NCI-H1417 treated with DMSO at 0.1 percent for 48 hours (cell line): Measurements from ENCODE around the gene SACM1L.
"Not testable (repeated sequence)": the region's sequence is repeated elsewhere in the genome, so short reads cannot be mapped to it uniquely, and the experiment has no call there.

Experiments
- DNase-seq: peaks from one replicate; lab custom pipeline; 2025; lab: John Stamatoyannopoulos, UW

SACM1L gene

GRCh38 chr3:45667569-45667934, 21.6 kb upstream of the SACM1L start:
- DNase-seq: no peak

- DNase-seq: no peak
These were observed 18.8 kb upstream of the SACM1L start for GRCh38 chr3:45670436-45670835.

GRCh38 chr3:45670991-45671390, 18.2 kb upstream of the SACM1L start:
- DNase-seq: no peak

GRCh38 chr3:45673273-45673672, 15.9 kb upstream of the SACM1L start:
- DNase-seq: no peak

- DNase-seq: no peak
These were observed 12.7 kb upstream of the SACM1L start for GRCh38 chr3:45676325-45677032.

- DNase-seq: no peak
These were observed 12.2 kb upstream of the SACM1L start for GRCh38 chr3:45677033-45677446.

- DNase-seq: no peak
These were observed 11.4 kb upstream of the SACM1L start for GRCh38 chr3:45677841-45678240.

GRCh38 chr3:45679805-45680204, 9.4 kb upstream of the SACM1L start:
- no peak for DNase-seq

- DNase-seq: no peak
These were observed 8.0 kb upstream of the SACM1L start for GRCh38 chr3:45681221-45681620.

- DNase-seq: no peak
These were observed 7.3 kb upstream of the SACM1L start for GRCh38 chr3:45681846-45682245.

GRCh38 chr3:45682311-45682710, 6.9 kb upstream of the SACM1L start:
- DNase-seq: no peak

GRCh38 chr3:45682786-45683185, 6.4 kb upstream of the SACM1L start:
- DNase-seq: no peak

- DNase-seq: no peak
These were observed 5.5 kb upstream of the SACM1L start for GRCh38 chr3:45683417-45684326.

GRCh38 chr3:45684327-45684892, 4.8 kb upstream of the SACM1L start:
- DNase-seq: no peak

GRCh38 chr3:45685722-45686121, 3.5 kb upstream of the SACM1L start:
- DNase-seq: not testable (repeated sequence)

GRCh38 chr3:45686850-45687249, 2.3 kb upstream of the SACM1L start:
- DNase-seq: no peak

GRCh38 chr3:45687828-45688193, 1.4 kb upstream of the SACM1L start:
- no peak for DNase-seq

GRCh38 chr3:45688194-45688881, 858 bp upstream of the SACM1L start:
- DNase-seq: peak; percentile 25

GRCh38 chr3:45689787-45690145, 570 bp downstream of the SACM1L start:
- DNase-seq: no peak

- no peak for DNase-seq
These were observed 1.3 kb downstream of the SACM1L start for GRCh38 chr3:45690336-45691035.

GRCh38 chr3:45691842-45692241, 2.6 kb downstream of the SACM1L start:
- no peak for DNase-seq

- no peak for DNase-seq
These were observed 3.7 kb downstream of the SACM1L start for GRCh38 chr3:45692866-45693265.
